ENCODE results near the gene ABTB1. TPM values are rescaled to one million over a fixed set of nuclear protein-coding genes. Genes with fewer than 3 reads are reported as not detected.
A peak's percentile ranks its signal among the peaks of the same experiment; 100 is the strongest.
"Not testable (repeated sequence)": the region's sequence is repeated elsewhere in the genome, so short reads cannot be mapped to it uniquely, and the experiment has no call there.

Gene ABTB1
- polyA plus RNA-seq, 1 donor: 17.0 TPM

DNA sequence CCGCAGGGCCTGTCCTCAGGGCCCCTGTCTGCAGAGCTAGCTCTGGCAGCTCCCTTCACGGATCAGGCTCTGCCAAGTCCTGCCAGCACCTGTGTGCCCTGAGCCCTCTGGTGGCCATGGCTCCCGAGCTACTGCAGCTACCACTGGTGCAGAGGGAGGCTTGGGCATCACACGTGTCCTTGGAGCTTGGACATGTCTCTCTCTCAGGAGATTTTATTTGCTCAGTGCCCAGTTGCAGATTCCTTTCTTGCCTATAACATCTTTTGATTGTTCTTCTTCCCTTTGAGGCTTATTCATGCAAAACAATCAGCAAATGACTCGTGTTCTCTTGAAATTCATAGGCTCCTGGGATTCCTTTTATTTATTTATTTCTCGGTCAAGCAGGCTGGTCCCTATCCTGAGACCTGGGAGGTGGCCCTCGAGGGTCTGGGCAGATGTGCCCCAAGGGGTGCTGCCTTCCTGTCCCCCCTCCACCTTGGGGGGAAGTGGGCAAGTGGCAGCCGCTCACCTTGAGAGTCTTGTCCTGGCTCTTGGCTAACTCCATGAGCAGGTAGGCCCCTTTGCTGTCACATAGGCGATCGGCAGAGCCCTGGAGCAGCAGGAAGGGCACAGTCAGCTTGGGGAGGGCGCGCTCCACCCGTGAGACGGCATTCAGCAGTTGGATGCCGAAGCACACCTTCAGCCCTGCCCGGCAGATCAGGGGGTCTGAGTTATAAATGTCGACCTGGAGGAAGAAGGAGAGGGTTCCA is 21.9 kb downstream of the ABTB1 start:
- peaks cover 20% of the 10 kb centered on the region for H3K4me1 ChIP-seq (ENCODE audit: control insufficient read depth, insufficient read depth, low read length)
- no peaks in the 10 kb centered on the region for H3K27me3 ChIP-seq (ENCODE audit: control insufficient read depth, insufficient read depth, low read length)
- H3K36me3 ChIP-seq (ENCODE audit: control insufficient read depth, insufficient read depth, low read length): peaks cover 15% of the 10 kb centered on the region
- WGBS (ENCODE audit: insufficient coverage, low lambda C conversion rate): no CpG with 5 or more reads among the region's 17 CpGs
- H3K27ac ChIP-seq (ENCODE audit: low read length): no peak overlapping the region
- DNase-seq: no peak
- no peak overlapping the region for H3K4me3 ChIP-seq (ENCODE audit: low read length)
- H3K9me3 ChIP-seq (ENCODE audit: control insufficient read depth, low read depth, low read length): no peaks in the 10 kb centered on the region

- peaks cover 8% of the 10 kb centered on the region for H3K36me3 ChIP-seq (ENCODE audit: control insufficient read depth, insufficient read depth, low read length)
- WGBS (ENCODE audit: insufficient coverage, low lambda C conversion rate): 0% methylated on average over 1 of the region's 16 CpGs
- peak overlapping the region; percentile 72 for H3K27ac ChIP-seq (ENCODE audit: low read length)
- DNase-seq: peak; percentile 66
- H3K9me3 ChIP-seq (ENCODE audit: control insufficient read depth, low read depth, low read length): no peaks in the 10 kb centered on the region
- no peaks in the 10 kb centered on the region for H3K27me3 ChIP-seq (ENCODE audit: control insufficient read depth, insufficient read depth, low read length)
- peaks cover 20% of the 10 kb centered on the region for H3K4me1 ChIP-seq (ENCODE audit: control insufficient read depth, insufficient read depth, low read length)
- no peak overlapping the region for H3K4me3 ChIP-seq (ENCODE audit: low read length)
Measured at GRCh38 chr3:127697551-127698240, 24.9 kb downstream of the ABTB1 start.

DNA sequence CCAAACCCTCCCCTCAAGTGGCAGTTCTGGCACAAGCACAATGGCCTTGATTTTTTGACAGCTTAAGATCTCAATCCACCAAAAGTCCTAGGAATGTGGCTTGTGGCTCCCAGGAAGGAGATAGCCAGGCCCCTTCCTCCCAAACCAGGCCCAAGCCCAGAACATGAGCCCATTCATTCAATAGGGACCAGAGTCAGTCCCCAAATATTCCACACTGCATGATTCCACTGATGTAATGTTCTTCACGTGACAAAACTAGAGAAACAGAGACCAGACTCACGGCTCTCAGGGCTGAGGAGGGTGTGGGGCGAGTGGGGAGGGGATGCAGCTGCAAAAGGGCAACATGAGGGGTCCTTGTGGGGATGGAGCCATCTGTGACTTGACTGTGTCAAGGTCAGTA is 25.5 kb downstream of the ABTB1 start:
- WGBS (ENCODE audit: insufficient coverage, low lambda C conversion rate): no CpG with 5 or more reads among the region's 3 CpGs
- Histone ChIP-seq H3K27me3 (ENCODE audit: control insufficient read depth, insufficient read depth, low read length) (no peaks in the 10 kb centered on the region), H3K36me3 (ENCODE audit: control insufficient read depth, insufficient read depth, low read length) (peaks cover 4% of the 10 kb centered on the region), H3K9me3 (ENCODE audit: control insufficient read depth, low read depth, low read length) (no peaks in the 10 kb centered on the region), H3K27ac (ENCODE audit: low read length) (peak overlapping the region; percentile 72), H3K4me3 (ENCODE audit: low read length) (no peak overlapping the region), H3K4me1 (ENCODE audit: control insufficient read depth, insufficient read depth, low read length) (peaks cover 20% of the 10 kb centered on the region)
- DNase-seq: no peak

DNA sequence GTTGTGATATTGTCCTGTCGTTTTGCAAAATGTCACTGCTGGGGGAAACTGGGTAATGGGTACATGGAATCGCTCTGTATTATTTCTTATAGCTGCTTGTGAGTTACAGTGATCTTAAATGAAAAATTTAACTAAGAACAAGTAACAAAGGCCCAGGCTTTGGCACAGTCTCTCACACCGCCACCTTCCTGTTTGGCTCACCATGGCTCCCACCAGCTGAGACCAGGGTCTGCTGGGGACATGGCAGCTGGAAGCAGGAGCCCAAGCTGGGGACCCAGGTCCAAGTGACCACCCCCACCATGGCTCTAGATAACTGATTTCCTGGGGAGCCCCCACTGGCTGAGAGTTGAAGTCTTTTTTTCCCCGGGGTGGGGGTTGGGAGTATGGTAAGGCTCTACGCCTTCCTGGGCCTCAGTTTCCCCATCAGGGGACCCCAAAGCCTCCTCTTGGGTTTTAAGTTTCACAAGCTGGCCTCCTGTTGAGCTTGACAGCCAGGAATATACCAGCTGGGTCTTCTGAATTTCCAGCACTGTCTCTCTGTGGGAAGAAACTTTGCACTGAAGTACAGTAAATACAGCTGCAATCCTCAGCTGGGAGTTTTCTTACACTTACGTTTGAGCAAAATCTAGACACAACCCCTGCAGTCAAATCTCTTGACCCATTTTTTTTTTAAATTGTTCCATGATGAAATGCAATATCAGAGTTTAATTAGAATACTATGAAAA is 26.1 kb downstream of the ABTB1 start:
- Histone ChIP-seq H3K27ac (ENCODE audit: low read length) (peak overlapping the region; percentile 72), H3K4me1 (ENCODE audit: control insufficient read depth, insufficient read depth, low read length) (peaks cover 20% of the 10 kb centered on the region), H3K36me3 (ENCODE audit: control insufficient read depth, insufficient read depth, low read length) (no peaks in the 10 kb centered on the region), H3K4me3 (ENCODE audit: low read length) (no peak overlapping the region), H3K9me3 (ENCODE audit: control insufficient read depth, low read depth, low read length) (no peaks in the 10 kb centered on the region), H3K27me3 (ENCODE audit: control insufficient read depth, insufficient read depth, low read length) (no peaks in the 10 kb centered on the region)
- 100% methylated on average over 1 of the region's 6 CpGs for WGBS (ENCODE audit: insufficient coverage, low lambda C conversion rate)
- DNase-seq: no peak

DNA sequence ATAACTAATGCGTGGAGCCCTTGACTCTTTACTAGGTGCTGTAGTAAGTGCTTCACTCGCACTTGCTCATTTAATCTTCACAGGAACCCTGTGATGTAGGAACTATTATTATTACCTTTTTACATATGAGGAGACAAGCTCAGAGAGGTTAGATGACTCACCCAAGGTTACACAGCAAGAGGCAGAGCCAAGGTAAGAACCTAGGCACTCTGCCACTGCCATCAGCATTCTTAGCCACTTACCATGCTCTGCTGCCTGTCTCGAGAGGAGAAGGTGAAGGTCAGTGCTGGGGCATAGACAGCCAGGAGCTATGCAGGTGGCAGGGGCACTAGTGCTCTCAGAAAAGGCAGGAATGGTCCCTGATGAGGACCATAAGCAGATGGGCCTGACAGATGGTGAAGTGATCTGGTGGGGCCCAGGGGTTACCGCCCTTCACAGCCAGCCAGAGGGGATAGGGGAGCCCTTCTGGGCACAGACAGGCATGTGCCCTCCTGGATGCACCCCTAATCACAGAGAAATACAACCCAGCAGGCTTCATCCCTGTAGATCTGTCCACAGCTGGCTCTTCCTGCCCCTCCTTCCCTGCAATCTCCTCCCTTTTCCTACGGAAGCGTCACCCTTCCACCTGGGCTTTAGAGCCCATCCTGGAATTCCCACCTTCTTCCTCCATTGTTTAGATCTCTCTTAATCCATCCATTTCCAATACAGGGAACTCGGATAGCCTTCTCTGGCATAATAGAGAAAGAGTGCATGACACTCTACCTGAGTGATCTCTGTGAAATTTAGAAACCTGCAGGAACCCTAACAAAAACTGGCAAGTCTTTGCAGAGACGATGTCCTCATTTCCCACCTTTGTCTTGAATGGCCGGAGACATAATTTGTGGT is 26.9 kb downstream of the ABTB1 start:
- no peak overlapping the region for H3K27ac ChIP-seq (ENCODE audit: low read length)
- no CpG with 5 or more reads among the region's 9 CpGs for WGBS (ENCODE audit: insufficient coverage, low lambda C conversion rate)

GRCh38 chr3:127700406-127700805 is 27.7 kb downstream of the ABTB1 start:
- Histone ChIP-seq H3K9me3 (ENCODE audit: control insufficient read depth, low read depth, low read length) (no peaks in the 10 kb centered on the region), H3K36me3 (ENCODE audit: control insufficient read depth, insufficient read depth, low read length) (no peaks in the 10 kb centered on the region), H3K4me1 (ENCODE audit: control insufficient read depth, insufficient read depth, low read length) (peaks cover 20% of the 10 kb centered on the region), H3K27ac (ENCODE audit: low read length) (no peak overlapping the region), H3K4me3 (ENCODE audit: low read length) (no peak overlapping the region), H3K27me3 (ENCODE audit: control insufficient read depth, insufficient read depth, low read length) (no peaks in the 10 kb centered on the region)
- DNase-seq: no peak
- 40% methylated on average over 1 of the region's 5 CpGs for WGBS (ENCODE audit: insufficient coverage, low lambda C conversion rate)

More for the DNA sequence above, 26.9 kb downstream of the ABTB1 start:
- Histone ChIP-seq H3K36me3 (ENCODE audit: control insufficient read depth, insufficient read depth, low read length) (no peaks in the 10 kb centered on the region), H3K4me1 (ENCODE audit: control insufficient read depth, insufficient read depth, low read length) (peaks cover 20% of the 10 kb centered on the region), H3K9me3 (ENCODE audit: control insufficient read depth, low read depth, low read length) (no peaks in the 10 kb centered on the region), H3K4me3 (ENCODE audit: low read length) (no peak overlapping the region), H3K27me3 (ENCODE audit: control insufficient read depth, insufficient read depth, low read length) (no peaks in the 10 kb centered on the region)
- DNase-seq: no peak

DNA sequence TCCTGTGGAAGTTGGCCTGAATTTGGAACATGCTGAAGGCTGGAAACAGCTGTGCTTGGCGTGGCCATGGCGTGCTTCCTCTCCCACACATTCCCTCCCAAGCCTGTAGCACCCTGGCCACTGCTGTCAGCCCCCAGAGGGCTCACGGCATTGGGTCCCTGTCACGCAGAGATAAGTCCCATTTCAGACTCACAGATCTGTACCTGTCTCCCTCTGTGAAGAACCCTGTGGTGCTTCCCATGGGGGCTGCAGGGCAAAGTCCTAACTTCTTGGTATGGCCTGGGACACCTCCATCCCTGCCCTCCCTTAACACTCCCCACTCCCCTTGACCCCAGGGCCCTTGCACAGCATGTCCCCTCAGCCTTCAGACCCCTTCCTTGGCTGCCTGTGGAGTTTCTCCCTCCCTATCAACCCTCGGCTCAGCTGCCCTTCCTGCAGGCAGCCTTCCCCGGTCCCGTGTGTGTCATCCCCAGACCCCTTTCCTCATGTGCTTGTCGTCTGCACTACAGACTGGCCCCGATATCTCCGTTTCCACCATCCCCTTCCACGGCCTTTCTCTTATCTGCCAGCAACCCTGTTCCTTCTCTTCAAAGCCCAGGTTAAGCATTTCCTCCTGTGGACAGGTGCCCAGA is 28.6 kb downstream of the ABTB1 start:
- no peaks in the 10 kb centered on the region for H3K9me3 ChIP-seq (ENCODE audit: control insufficient read depth, low read depth, low read length)
- no peak overlapping the region for H3K27ac ChIP-seq (ENCODE audit: low read length)
- H3K27me3 ChIP-seq (ENCODE audit: control insufficient read depth, insufficient read depth, low read length): no peaks in the 10 kb centered on the region
- H3K4me1 ChIP-seq (ENCODE audit: control insufficient read depth, insufficient read depth, low read length): peaks cover 16% of the 10 kb centered on the region
- DNase-seq: no peak
- H3K4me3 ChIP-seq (ENCODE audit: low read length): no peak overlapping the region
- H3K36me3 ChIP-seq (ENCODE audit: control insufficient read depth, insufficient read depth, low read length): no peaks in the 10 kb centered on the region
- WGBS (ENCODE audit: insufficient coverage, low lambda C conversion rate): 95% methylated on average over 3 of the region's 11 CpGs

DNA sequence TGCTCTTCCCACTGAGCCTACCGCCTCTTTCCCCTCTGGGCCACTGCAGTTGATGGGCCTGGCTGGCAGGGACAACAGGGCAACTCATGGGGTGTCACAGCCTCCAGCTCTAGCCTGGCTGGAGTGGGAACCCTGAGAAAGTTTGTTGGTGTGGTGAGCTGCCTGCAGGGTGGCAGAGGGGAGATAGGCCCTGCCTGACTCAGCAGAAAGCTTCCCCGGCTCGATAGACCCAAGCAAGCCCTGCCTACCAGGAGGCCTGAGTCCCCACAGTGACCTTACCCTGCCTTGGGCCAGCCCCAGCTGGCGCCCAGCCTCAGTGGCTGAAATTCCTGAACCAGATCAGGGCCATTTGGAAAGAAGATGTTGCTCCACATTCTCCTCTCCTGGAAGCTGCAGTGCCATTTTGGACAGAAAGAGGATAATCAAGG is 29.4 kb downstream of the ABTB1 start:
- no peaks in the 10 kb centered on the region for H3K27me3 ChIP-seq (ENCODE audit: control insufficient read depth, insufficient read depth, low read length)
- no peak for DNase-seq
- H3K27ac ChIP-seq (ENCODE audit: low read length): no peak overlapping the region
- no peaks in the 10 kb centered on the region for H3K36me3 ChIP-seq (ENCODE audit: control insufficient read depth, insufficient read depth, low read length)
- peaks cover 10% of the 10 kb centered on the region for H3K4me1 ChIP-seq (ENCODE audit: control insufficient read depth, insufficient read depth, low read length)
- no CpG with 5 or more reads among the region's 4 CpGs for WGBS (ENCODE audit: insufficient coverage, low lambda C conversion rate)
- H3K9me3 ChIP-seq (ENCODE audit: control insufficient read depth, low read depth, low read length): no peaks in the 10 kb centered on the region
- H3K4me3 ChIP-seq (ENCODE audit: low read length): no peak overlapping the region

DNA sequence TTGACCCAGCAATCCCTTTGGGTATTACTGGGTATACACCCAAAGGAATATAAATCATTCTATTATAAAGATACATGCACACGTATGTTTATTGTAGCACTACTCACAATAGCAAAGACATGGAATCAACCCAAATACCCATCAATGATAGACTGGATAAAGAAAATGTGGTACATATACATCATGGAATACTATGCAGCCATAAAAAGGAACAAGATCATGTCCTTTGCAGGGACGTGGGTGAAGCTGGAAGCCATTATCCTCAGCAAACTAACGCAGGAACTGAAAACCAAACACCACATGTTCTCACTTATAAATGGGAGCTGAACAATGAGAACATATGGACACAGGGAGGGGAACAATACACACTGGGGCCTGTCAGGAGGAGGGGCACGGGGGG is 32.1 kb downstream of the ABTB1 start:
- H3K27me3 ChIP-seq (ENCODE audit: control insufficient read depth, insufficient read depth, low read length); H3K4me1 ChIP-seq (ENCODE audit: control insufficient read depth, insufficient read depth, low read length); DNase-seq; H3K4me3 ChIP-seq (ENCODE audit: low read length); H3K9me3 ChIP-seq (ENCODE audit: control insufficient read depth, low read depth, low read length); H3K27ac ChIP-seq (ENCODE audit: low read length); H3K36me3 ChIP-seq (ENCODE audit: control insufficient read depth, insufficient read depth, low read length): not testable (repeated sequence)
- WGBS (ENCODE audit: insufficient coverage, low lambda C conversion rate): no CpG with 5 or more reads among the region's 4 CpGs

Data from large intestine (tissue), 3 donors.